CD4-positive, alpha-beta T cell (primary cell): Measurements from ENCODE around the gene RSRC1. TPM values are rescaled to one million over a fixed set of nuclear protein-coding genes. Genes with fewer than 3 reads are reported as not detected.

Experiments
- ATAC-seq: fragments of 200-7000 bp; cut with Tn5 transposase; one replicate; pipeline ENCODE4 v1.10.0; 2022; ENCODE audit warnings: mild to moderate bottlenecking; ENCODE audit not compliant: poor library complexity
- CTCF ChIA-PET: fragments of 350-600 bp; sonication (Branson Sonifier 250); formaldehyde crosslinking; loops from one replicate; lab custom pipeline; 2021; ENCODE audit warnings: antibody characterized with exemption, inconsistent platforms; lab: Charles Lee
- POLR2A ChIA-PET: fragments of 350-600 bp; sonication (Branson Sonifier 250); formaldehyde crosslinking; loops from one replicate; lab custom pipeline; 2021; ENCODE audit warnings: antibody characterized with exemption, inconsistent platforms; lab: Charles Lee
- DNase-seq, 14 experiments: peaks; one replicate each; pipeline ENCODE4 v3.0.0-alpha.2; 2013 to 2020; ENCODE audit warnings: mixed read lengths in 2 of 14
- H3K27ac ChIP-seq, 2 donors: one replicate each; pipeline versions ENCODE4 v1.5.1 to v1.7.0; 2013; ENCODE audit warnings: low read length in 2 of 2, low read depth in 1 of 2, mild to moderate bottlenecking in 1 of 2
- H3K27me3 ChIP-seq, 2 experiments: 1 replicate in 1 of 2; 2 replicates in 1 of 2; pipeline versions ENCODE4 v1.6.1 to v1.7.0; 2013; ENCODE audit warnings: low read length in 2 of 2, control low read depth in 1 of 2, mild to moderate bottlenecking in 1 of 2, moderate library complexity in 1 of 2; ENCODE audit not compliant: insufficient read depth in 2 of 2, control insufficient read depth in 1 of 2
- H3K36me3 ChIP-seq: one replicate; pipeline ENCODE4 v1.6.1; 2013; ENCODE audit warnings: low read length, control low read depth; ENCODE audit not compliant: insufficient read depth
- H3K4me1 ChIP-seq: one replicate; pipeline ENCODE4 v1.6.1; 2013; ENCODE audit warnings: low read length, control low read depth; ENCODE audit not compliant: insufficient read depth
- H3K4me3 ChIP-seq: one replicate; pipeline ENCODE4 v1.5.1; 2013; ENCODE audit warnings: mild to moderate bottlenecking, low read length, moderate library complexity
- H3K9me3 ChIP-seq, 2 experiments: 1 replicate in 1 of 2; 2 replicates in 1 of 2; pipeline versions ENCODE4 v1.6.1 to v1.7.0; 2013; ENCODE audit warnings: low read length in 2 of 2, mild to moderate bottlenecking in 2 of 2, control low read depth in 1 of 2, moderate library complexity in 1 of 2; ENCODE audit not compliant: control insufficient read depth in 1 of 2, insufficient read depth in 1 of 2
- H3K27ac Mint-ChIP-seq: one replicate; pipeline ENCODE4 v1.8.0; 2020; ENCODE audit warnings: mixed read lengths
- H3K27me3 Mint-ChIP-seq: one replicate; pipeline ENCODE4 v1.8.0; 2021; ENCODE audit warnings: mixed read lengths
- H3K36me3 Mint-ChIP-seq: one replicate; pipeline ENCODE4 v1.8.0; 2021; ENCODE audit warnings: low read depth, mixed read lengths
- H3K4me1 Mint-ChIP-seq: one replicate; pipeline ENCODE4 v1.8.0; 2021; ENCODE audit warnings: low read depth, mixed read lengths
- H3K4me3 Mint-ChIP-seq: one replicate; pipeline ENCODE4 v1.8.0; 2020; ENCODE audit warnings: mild to moderate bottlenecking, mixed read lengths
- H3K9me3 Mint-ChIP-seq: one replicate; pipeline ENCODE4 v1.8.0; 2020; ENCODE audit warnings: mixed read lengths
- CTCF ChIP-seq: fragments of 200-600 bp; IDR thresholded peaks from one replicate; pipeline ENCODE4 v1.8.0; 2022; ENCODE audit warnings: antibody characterized with exemption, mild to moderate bottlenecking
- intact Hi-C, 2 experiments: fragments of 100-400 bp; cut with DNase I in 1 of 2; cut with micrococcal nuclease in 1 of 2; formaldehyde crosslinking; loops; one replicate each; pipeline versions ENCODE4 v1.15.1 to v1.9.0; 2023 to 2025; cut with DNase I, micrococcal nuclease
- total RNA-seq, 174 experiments: library from RNA in 2 of 174; stranded (reverse) in 2 of 174; gene quantifications; one replicate each; pipeline ENCODE4 v1.2.3 and lab custom pipeline; 2021 to 2026

The RSRC1 gene
- total RNA-seq, 2 experiments from 2014 or later, result 22.3 to 24.6 TPM

DNA sequence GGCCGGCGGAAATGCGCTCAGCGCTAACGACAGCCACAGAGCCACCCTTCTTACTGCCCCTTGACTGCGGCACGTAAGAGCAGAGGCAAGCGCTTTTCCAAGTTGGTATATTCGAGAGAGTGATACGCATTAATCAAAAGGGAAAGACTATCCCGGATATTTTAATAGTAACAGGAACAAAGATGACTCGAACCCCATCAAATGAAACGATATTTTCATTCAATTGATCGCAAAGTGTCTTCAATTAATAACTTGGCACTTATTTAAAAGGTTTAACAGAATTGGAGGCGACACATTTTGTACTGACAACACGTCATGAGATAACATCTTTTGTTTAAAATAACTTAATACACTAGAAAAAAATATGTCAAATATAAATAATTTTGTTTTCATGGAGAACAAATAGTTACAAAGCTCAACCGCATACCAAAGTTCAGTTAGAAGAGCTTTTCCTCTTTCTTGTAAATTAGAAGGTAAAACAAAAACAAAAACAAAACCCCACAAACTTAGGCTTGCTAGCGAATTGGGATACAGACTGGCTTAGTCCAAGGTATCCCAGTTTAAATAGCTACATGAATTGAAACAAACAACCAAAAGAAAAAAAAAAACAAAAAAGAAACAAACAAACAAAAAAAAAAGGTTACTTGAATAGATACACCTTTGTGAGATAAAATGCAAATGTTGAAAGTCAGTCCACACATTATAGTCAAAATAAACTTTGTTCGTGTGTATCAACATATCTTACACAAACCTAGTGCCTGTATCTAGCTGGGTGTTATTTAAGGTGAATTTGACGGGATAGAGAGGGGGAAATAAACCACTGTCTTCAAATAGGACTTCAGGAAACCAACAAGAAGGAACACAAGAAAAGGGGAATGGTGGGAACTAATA is 13.8 kb upstream of the RSRC1 start:
- H3K27ac ChIP-seq, result no peak overlapping the region
- H3K36me3 Mint-ChIP-seq, result peaks cover 6% of the 10 kb centered on the region
- POLR2A ChIA-PET, result interaction anchor here (0.9 to 1.0 kb wide), 3 partner anchors 12 to 14 kb away, joined by 3 to 4 read pairs (median 3); partner anchors contain the start of gene RSRC1
- H3K9me3 Mint-ChIP-seq, result peaks cover 13% of the 10 kb centered on the region
- intact Hi-C loops, result loop anchor here in 1 of 2 experiments (10.0 kb wide), 1 partner anchor 1291 kb away; no protein-coding TSS in a partner anchor
- no peak overlapping the region for H3K27ac Mint-ChIP-seq
- no peak overlapping the region for H3K4me3 Mint-ChIP-seq
- no peaks in the 10 kb centered on the region for H3K36me3 ChIP-seq
- H3K9me3 ChIP-seq, result peaks cover 12 to 30% of the 10 kb centered on the region in 2 experiments
- peaks cover 67 to 98% of the 10 kb centered on the region in 2 experiments for H3K27me3 ChIP-seq
- CTCF ChIA-PET, result no interaction called here
- no peak overlapping the region for H3K4me3 ChIP-seq
- peaks cover 32% of the 10 kb centered on the region for H3K4me1 Mint-ChIP-seq
- DNase-seq, result peak in 1 of 14 experiments; percentile 14
- H3K4me1 ChIP-seq, result peaks cover 26% of the 10 kb centered on the region
- no peak for ATAC-seq
- TF ChIP-seq CTCF, result no peak
- peaks cover 100% of the 10 kb centered on the region for H3K27me3 Mint-ChIP-seq

DNA sequence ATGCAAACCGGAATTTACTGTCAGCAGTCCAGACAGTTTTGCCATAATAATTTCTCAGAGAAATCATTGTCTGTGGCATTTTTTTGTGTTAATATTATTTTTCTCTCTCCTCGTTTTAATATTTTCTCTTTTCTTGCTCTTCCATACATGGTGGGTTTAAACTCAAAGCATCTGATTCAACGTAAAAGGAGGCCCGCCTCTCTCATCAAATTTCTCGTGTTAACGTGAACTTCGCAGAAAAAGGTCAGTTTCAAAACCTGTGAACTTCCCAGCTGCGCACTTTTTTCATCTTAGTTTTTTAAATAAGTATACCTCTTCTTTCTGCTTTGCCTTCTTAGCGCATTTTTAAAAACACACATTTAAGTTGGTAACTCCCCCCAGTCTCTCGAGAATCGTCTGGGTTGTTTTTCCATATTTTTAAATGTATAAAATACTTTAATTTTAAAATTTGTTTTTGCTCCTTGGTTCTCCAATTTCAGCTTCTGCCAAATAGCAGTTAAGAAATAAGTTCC is 12.8 kb upstream of the RSRC1 start:
- Histone ChIP-seq H3K4me3 (no peak overlapping the region), H3K27ac (no peak overlapping the region), H3K9me3 (peaks cover 18 to 30% of the 10 kb centered on the region in 2 experiments), H3K36me3 (no peaks in the 10 kb centered on the region), H3K4me1 (peaks cover 26% of the 10 kb centered on the region), H3K27me3 (peaks cover 71 to 98% of the 10 kb centered on the region in 2 experiments)
- ATAC-seq (no peak), DNase-seq (peak in 1 of 14 experiments; percentile 14)
- H3K36me3 Mint-ChIP-seq, result peaks cover 6% of the 10 kb centered on the region
- no peak overlapping the region for H3K27ac Mint-ChIP-seq
- CTCF ChIA-PET, result no interaction called here
- peaks cover 100% of the 10 kb centered on the region for H3K27me3 Mint-ChIP-seq
- POLR2A ChIA-PET, result interaction anchor here (1.0 kb wide), 1 partner anchor 13 kb away, joined by 4 read pairs; the partner anchor contains the start of gene RSRC1
- peak overlapping the region; percentile 32 for H3K4me3 Mint-ChIP-seq
- intact Hi-C loops, result loop anchor here in 1 of 2 experiments (10.0 kb wide), 1 partner anchor 1292 kb away; no protein-coding TSS in a partner anchor
- H3K4me1 Mint-ChIP-seq, result peaks cover 32% of the 10 kb centered on the region
- TF ChIP-seq CTCF, result no peak
- H3K9me3 Mint-ChIP-seq, result peaks cover 13% of the 10 kb centered on the region

- H3K4me1 Mint-ChIP-seq, result peaks cover 32% of the 10 kb centered on the region
- intact Hi-C loops, result loop anchor here in 1 of 2 experiments (10.0 kb wide), 1 partner anchor 1293 kb away; no protein-coding TSS in a partner anchor
- peaks cover 28% of the 10 kb centered on the region for H3K4me1 ChIP-seq
- ATAC-seq (peak; percentile 96), DNase-seq (peak in 13 of 14 experiments; percentile 43 to 89 (median 63))
- H3K4me3 ChIP-seq, result peak overlapping the region; percentile 61
- peaks cover 100% of the 10 kb centered on the region for H3K27me3 Mint-ChIP-seq
- peak overlapping the region; percentile 91 for H3K4me3 Mint-ChIP-seq
- peaks cover 77 to 98% of the 10 kb centered on the region in 2 experiments for H3K27me3 ChIP-seq
- peaks cover 13% of the 10 kb centered on the region for H3K9me3 Mint-ChIP-seq
- ChIA-PET POLR2A (interaction anchor here (1.6 to 2.0 kb wide), 2 partner anchors 11 to 12 kb away, joined by 6 to 7 read pairs; partner anchors contain the start of gene RSRC1), CTCF (no interaction called here)
- no peaks in the 10 kb centered on the region for H3K36me3 ChIP-seq
- H3K9me3 ChIP-seq, result peaks cover 23 to 35% of the 10 kb centered on the region in 2 experiments
- peaks cover 6% of the 10 kb centered on the region for H3K36me3 Mint-ChIP-seq
- peak overlapping the region; percentile 57 for H3K27ac Mint-ChIP-seq
- TF ChIP-seq CTCF, result no peak
- no peak overlapping the region for H3K27ac ChIP-seq
These were observed 12.1 kb upstream of the RSRC1 start for GRCh38 chr3:158097593-158098308.
